HG03342 (cell line): ENCODE measurements around the gene PCED1A.
"Not testable (repeated sequence)": the region's sequence is repeated elsewhere in the genome, so short reads cannot be mapped to it uniquely, and the experiment has no call there.

Experiments
- ATAC-seq: cut with Tn5 transposase; IDR thresholded peaks from one replicate; pipeline ENCODE4 v1.9.1; 2021; ENCODE audit warnings: mild to moderate bottlenecking, moderate library complexity; ENCODE audit not compliant: unreplicated experiment

PCED1A gene

GRCh38 chr20:2834401-2835110, 5.9 kb downstream of the PCED1A start:
- no peak for ATAC-seq

- no peak for ATAC-seq
These were observed 6.7 kb downstream of the PCED1A start for GRCh38 chr20:2833761-2834160.

GRCh38 chr20:2831206-2831605, 9.2 kb downstream of the PCED1A start:
- not testable (repeated sequence) for ATAC-seq

- ATAC-seq: no peak
These were observed 11.1 kb downstream of the PCED1A start for GRCh38 chr20:2829376-2829775.

- ATAC-seq: no peak
These were observed 13.8 kb downstream of the PCED1A start for GRCh38 chr20:2826655-2827054.

GRCh38 chr20:2825761-2826160, 14.7 kb downstream of the PCED1A start:
- ATAC-seq: no peak

- ATAC-seq: no peak
These were observed 18.4 kb downstream of the PCED1A start for GRCh38 chr20:2822073-2822472.

GRCh38 chr20:2820896-2821869, 19.3 kb downstream of the PCED1A start:
- ATAC-seq: no peak

- ATAC-seq: no peak
These were observed 20.2 kb downstream of the PCED1A start for GRCh38 chr20:2820084-2820895.

- ATAC-seq: no peak
These were observed 22.4 kb downstream of the PCED1A start for GRCh38 chr20:2817891-2818595.

- ATAC-seq: no peak
These were observed 23.1 kb downstream of the PCED1A start for GRCh38 chr20:2817341-2817726.

GRCh38 chr20:2816583-2817340, 23.7 kb downstream of the PCED1A start:
- no peak for ATAC-seq

- no peak for ATAC-seq
These were observed 24.3 kb downstream of the PCED1A start, which contains the start of gene TMEM239 for GRCh38 chr20:2816030-2816582. Gene TMEM239 (plus strand): TSS chr20:2816364. CDS start chr20:2816555, 191 bp downstream.

- no peak for ATAC-seq
These were observed 25.1 kb downstream of the PCED1A start for GRCh38 chr20:2815242-2815900.

GRCh38 chr20:2814587-2815051, 25.8 kb downstream of the PCED1A start, which contains the start of gene C20orf141:
Gene C20orf141 (plus strand): TSS chr20:2814987. CDS start chr20:2815185, 198 bp downstream.
- no peak for ATAC-seq

- ATAC-seq: no peak
These were observed 26.4 kb downstream of the PCED1A start for GRCh38 chr20:2814076-2814475.

GRCh38 chr20:2812189-2812588, 28.3 kb downstream of the PCED1A start:
- ATAC-seq: no peak

- no peak for ATAC-seq
These were observed 30.8 kb downstream of the PCED1A start for GRCh38 chr20:2809690-2810089.

GRCh38 chr20:2807929-2808328, 32.5 kb downstream of the PCED1A start:
- not testable (repeated sequence) for ATAC-seq
